Muscle of leg (tissue), 16 donors: ENCODE results near the gene HMGB2. TPM values are rescaled to one million over a fixed set of nuclear protein-coding genes. Genes with fewer than 3 reads are reported as not detected.
A peak's percentile ranks its signal among the peaks of the same experiment; 100 is the strongest.

Source experiments
- DNase-seq: peaks from one replicate; pipeline ENCODE4 v3.0.0; 2013
- H3K27ac ChIP-seq: one replicate; pipeline ENCODE4 v1.5.1; 2013; ENCODE audit warnings: mild to moderate bottlenecking, low read length, control low read depth
- H3K27me3 ChIP-seq: one replicate; pipeline ENCODE4 v1.6.1; 2013; ENCODE audit warnings: low read length; ENCODE audit not compliant: control insufficient read depth, insufficient read depth
- H3K36me3 ChIP-seq: one replicate; pipeline ENCODE4 v1.6.1; 2013; ENCODE audit warnings: low read length; ENCODE audit not compliant: control insufficient read depth, insufficient read depth
- H3K4me1 ChIP-seq: one replicate; pipeline ENCODE4 v1.6.1; 2013; ENCODE audit warnings: low read length; ENCODE audit not compliant: control insufficient read depth, insufficient read depth
- H3K4me3 ChIP-seq: one replicate; pipeline ENCODE4 v1.5.1; 2013; ENCODE audit warnings: low read length, control low read depth
- H3K9me3 ChIP-seq: replicated peaks from 2 replicates; pipeline ENCODE4 v1.6.1; 2013; ENCODE audit warnings: low read depth, low read length; ENCODE audit not compliant: control insufficient read depth
- WGBS: methylation state at CpG from one replicate; pipeline ENCODE4 v1.1.5; 2013; ENCODE audit warnings: missing lambda C conversion rate; ENCODE audit not compliant: insufficient coverage; 5-methylcytosine and 5-hydroxymethylcytosine counted together
- long read RNA-seq, 11 donors: transcript quantifications; one replicate each; lab custom pipeline, GENCODE V29; 2026
- polyA plus RNA-seq, 8 donors: library from polyadenylated mRNA; unstranded; fragments of 120-200 nt; gene quantifications; one replicate each; pipeline versions ENCODE4 v1.2.1 to v1.2.3, GENCODE V29; 2013; ENCODE audit warnings: inconsistent platforms in 1 of 8, low replicate concordance in 1 of 8; ENCODE audit not compliant: insufficient read length in 8 of 8, insufficient read depth in 1 of 8
- total RNA-seq: library from RNA; stranded (reverse); fragments of 120-200 nt; gene quantifications from one replicate; pipeline ENCODE4 v1.2.4, GENCODE V29; 2013

HMGB2 gene
- total RNA-seq = 104 TPM
- 100 to 1,000 TPM; 135 to 243 (median 203) TPM for polyA plus RNA-seq
- long read RNA-seq, donor 1, transcript HMGB2-202 (4 exons, 1,032 nt) = minor isoform, 25 of 76 reads
- long read RNA-seq, donor 1, transcript HMGB2-201 (5 exons, 1,889 nt) = major isoform, 34 of 76 reads
- long read RNA-seq, donor 1, partial matches to known transcripts = 12 of 76 reads
- long read RNA-seq, donor 1, other reads (novel, unspliced or antisense) = 0 of 76 reads
- long read RNA-seq, donor 2, transcript HMGB2-202 (4 exons, 1,032 nt) = minor isoform, 5 of 18 reads
- long read RNA-seq, donor 2, transcript HMGB2-201 (5 exons, 1,889 nt) = major isoform, 10 of 18 reads
- long read RNA-seq, donor 2, partial matches to known transcripts = 0 of 18 reads
- long read RNA-seq, donor 2, other reads (novel, unspliced or antisense) = 0 of 18 reads
- long read RNA-seq, donor 3, transcript HMGB2-202 (4 exons, 1,032 nt) = minor isoform, 20 of 94 reads
- long read RNA-seq, donor 3, transcript HMGB2-201 (5 exons, 1,889 nt) = major isoform, 57 of 94 reads
- long read RNA-seq, donor 3, partial matches to known transcripts = 14 of 94 reads
- long read RNA-seq, donor 3, other reads (novel, unspliced or antisense) = 0 of 94 reads
- long read RNA-seq, donor 4, transcript HMGB2-202 (4 exons, 1,032 nt) = minor isoform, 6 of 55 reads
- long read RNA-seq, donor 4, transcript HMGB2-201 (5 exons, 1,889 nt) = major isoform, 42 of 55 reads
- long read RNA-seq, donor 4, partial matches to known transcripts = 0 of 55 reads
- long read RNA-seq, donor 4, other reads (novel, unspliced or antisense) = 0 of 55 reads
- long read RNA-seq, donor 5, transcript HMGB2-201 (5 exons, 1,889 nt) = major isoform, 168 of 333 reads
- long read RNA-seq, donor 5, transcript HMGB2-202 (4 exons, 1,032 nt) = minor isoform, 55 of 333 reads
- long read RNA-seq, donor 5, transcript HMGB2-205 (3 exons, 1,841 nt) = minor isoform, 8 of 333 reads
- long read RNA-seq, donor 5, transcript HMGB2-203 (5 exons, 1,175 nt) = minor isoform, 10 of 333 reads
- long read RNA-seq, donor 5, partial matches to known transcripts = 92 of 333 reads
- long read RNA-seq, donor 5, other reads (novel, unspliced or antisense) = 0 of 333 reads
- long read RNA-seq, donor 6, transcript HMGB2-201 (5 exons, 1,889 nt) = major isoform, 126 of 186 reads
- long read RNA-seq, donor 6, transcript HMGB2-203 (5 exons, 1,175 nt) = minor isoform, 12 of 186 reads
- long read RNA-seq, donor 6, transcript HMGB2-202 (4 exons, 1,032 nt) = minor isoform, 27 of 186 reads
- long read RNA-seq, donor 6, partial matches to known transcripts = 17 of 186 reads
- long read RNA-seq, donor 6, other reads (novel, unspliced or antisense) = 0 of 186 reads
- long read RNA-seq, donor 7, transcript HMGB2-201 (5 exons, 1,889 nt) = major isoform, 93 of 148 reads
- long read RNA-seq, donor 7, transcript HMGB2-202 (4 exons, 1,032 nt) = minor isoform, 26 of 148 reads
- long read RNA-seq, donor 7, transcript HMGB2-205 (3 exons, 1,841 nt) = minor isoform, 13 of 148 reads
- long read RNA-seq, donor 7, transcript HMGB2-203 (5 exons, 1,175 nt) = minor isoform, 7 of 148 reads
- long read RNA-seq, donor 7, partial matches to known transcripts = 9 of 148 reads
- long read RNA-seq, donor 7, other reads (novel, unspliced or antisense) = 0 of 148 reads
- long read RNA-seq, donor 8, transcript HMGB2-201 (5 exons, 1,889 nt) = major isoform, 67 of 122 reads
- long read RNA-seq, donor 8, transcript HMGB2-205 (3 exons, 1,841 nt) = minor isoform, 16 of 122 reads
- long read RNA-seq, donor 8, transcript HMGB2-202 (4 exons, 1,032 nt) = minor isoform, 14 of 122 reads
- long read RNA-seq, donor 8, partial matches to known transcripts = 22 of 122 reads
- long read RNA-seq, donor 8, other reads (novel, unspliced or antisense) = 0 of 122 reads
- long read RNA-seq, donor 9, transcript HMGB2-202 (4 exons, 1,032 nt) = minor isoform, 15 of 118 reads
- long read RNA-seq, donor 9, transcript HMGB2-201 (5 exons, 1,889 nt) = major isoform, 52 of 118 reads
- long read RNA-seq, donor 9, partial matches to known transcripts = 46 of 118 reads
- long read RNA-seq, donor 9, other reads (novel, unspliced or antisense) = 0 of 118 reads
- long read RNA-seq, donor 10, transcript HMGB2-202 (4 exons, 1,032 nt) = minor isoform, 13 of 135 reads
- long read RNA-seq, donor 10, transcript HMGB2-203 (5 exons, 1,175 nt) = minor isoform, 6 of 135 reads
- long read RNA-seq, donor 10, transcript HMGB2-201 (5 exons, 1,889 nt) = major isoform, 70 of 135 reads
- long read RNA-seq, donor 10, transcript HMGB2-205 (3 exons, 1,841 nt) = minor isoform, 5 of 135 reads
- long read RNA-seq, donor 10, partial matches to known transcripts = 41 of 135 reads
- long read RNA-seq, donor 10, other reads (novel, unspliced or antisense) = 0 of 135 reads
- long read RNA-seq, donor 11, transcript HMGB2-203 (5 exons, 1,175 nt) = minor isoform, 6 of 99 reads
- long read RNA-seq, donor 11, transcript HMGB2-201 (5 exons, 1,889 nt) = major isoform, 60 of 99 reads
- long read RNA-seq, donor 11, transcript HMGB2-202 (4 exons, 1,032 nt) = minor isoform, 14 of 99 reads
- long read RNA-seq, donor 11, transcript HMGB2-205 (3 exons, 1,841 nt) = minor isoform, 6 of 99 reads
- long read RNA-seq, donor 11, partial matches to known transcripts = 13 of 99 reads
- long read RNA-seq, donor 11, other reads (novel, unspliced or antisense) = 0 of 99 reads

- no peaks in the 10 kb centered on the region for H3K27me3 ChIP-seq
- under 1% methylated on average over 53 of the region's 61 CpGs for WGBS
These were observed at the start of gene HMGB2 for GRCh38 chr4:173334085-173334890. HMGB2 (minus strand) TSS chr4:173334358; CDS start chr4:173333649, 709 bp downstream.

GRCh38 chr4:173382349-173382748 is 48.2 kb upstream of the HMGB2 start:
- Histone ChIP-seq H3K4me3 (no peak overlapping the region), H3K9me3 (no peaks in the 10 kb centered on the region), H3K27ac (no peak overlapping the region), H3K36me3 (no peaks in the 10 kb centered on the region), H3K4me1 (no peaks in the 10 kb centered on the region), H3K27me3 (no peaks in the 10 kb centered on the region)
- WGBS = no CpG with 5 or more reads among the region's 4 CpGs
- DNase-seq = no peak

More at GRCh38 chr4:173334085-173334890, at the start of gene HMGB2:
- H3K36me3 ChIP-seq = peaks cover 8% of the 10 kb centered on the region
- peak within 1 kb of the TSS; percentile 98 for H3K4me3 ChIP-seq
- peaks cover 11% of the 10 kb centered on the region for H3K4me1 ChIP-seq
- peak within 1 kb of the TSS; percentile 100 for H3K27ac ChIP-seq
- DNase-seq = peak; percentile 100
- H3K9me3 ChIP-seq = no peaks in the 10 kb centered on the region

- Histone ChIP-seq H3K4me3 (no peak overlapping the region), H3K36me3 (no peaks in the 10 kb centered on the region), H3K27me3 (no peaks in the 10 kb centered on the region), H3K27ac (no peak overlapping the region), H3K9me3 (no peaks in the 10 kb centered on the region), H3K4me1 (no peaks in the 10 kb centered on the region)
- no peak for DNase-seq
- 80% methylated on average over 1 of the region's 1 CpG for WGBS
These were observed 47.5 kb upstream of the HMGB2 start for GRCh38 chr4:173381610-173382009.

- H3K27me3 ChIP-seq = no peaks in the 10 kb centered on the region
- no peaks in the 10 kb centered on the region for H3K9me3 ChIP-seq
- H3K36me3 ChIP-seq = no peaks in the 10 kb centered on the region
- DNase-seq = no peak
- no peak overlapping the region for H3K4me3 ChIP-seq
- H3K27ac ChIP-seq = no peak overlapping the region
- no peaks in the 10 kb centered on the region for H3K4me1 ChIP-seq
These were observed 46.8 kb upstream of the HMGB2 start for GRCh38 chr4:173380987-173381386.

GRCh38 chr4:173379929-173380328 is 45.8 kb upstream of the HMGB2 start:
- no peaks in the 10 kb centered on the region for H3K9me3 ChIP-seq

GRCh38 chr4:173374588-173374987 is 40.4 kb upstream of the HMGB2 start:
- Histone ChIP-seq H3K4me3 (no peak overlapping the region), H3K27me3 (no peaks in the 10 kb centered on the region), H3K4me1 (no peaks in the 10 kb centered on the region), H3K36me3 (peaks cover 7% of the 10 kb centered on the region), H3K27ac (no peak overlapping the region), H3K9me3 (no peaks in the 10 kb centered on the region)
- no CpG with 5 or more reads among the region's 2 CpGs for WGBS
- DNase-seq = no peak

More at GRCh38 chr4:173379929-173380328, 45.8 kb upstream of the HMGB2 start:
- Histone ChIP-seq H3K36me3 (peaks cover 3% of the 10 kb centered on the region), H3K4me1 (no peaks in the 10 kb centered on the region), H3K27ac (no peak overlapping the region), H3K27me3 (no peaks in the 10 kb centered on the region), H3K4me3 (no peak overlapping the region)
- WGBS = no CpG with 5 or more reads among the region's 3 CpGs
- no peak for DNase-seq

- peak; percentile 89 for DNase-seq
- no peaks in the 10 kb centered on the region for H3K4me1 ChIP-seq
- whole genome bisulfite sequencing = under 1% methylated on average over 55 of the region's 68 CpGs
- peak overlapping the region; percentile 95 for H3K27ac ChIP-seq
- H3K36me3 ChIP-seq = peaks cover 7% of the 10 kb centered on the region
- peak overlapping the region; percentile 88 for H3K4me3 ChIP-seq
- no peaks in the 10 kb centered on the region for H3K27me3 ChIP-seq
- no peaks in the 10 kb centered on the region for H3K9me3 ChIP-seq
These were observed 37.4 kb upstream of the HMGB2 start for GRCh38 chr4:173371292-173372192.
